GM18511 (cell line): ENCODE measurements around the gene COBL.

Source experiments
- ATAC-seq: cut with Tn5 transposase; IDR thresholded peaks from one replicate; pipeline ENCODE4 v1.9.1; 2021; ENCODE audit warnings: mild to moderate bottlenecking, moderate library complexity; ENCODE audit not compliant: unreplicated experiment

COBL gene

DNA sequence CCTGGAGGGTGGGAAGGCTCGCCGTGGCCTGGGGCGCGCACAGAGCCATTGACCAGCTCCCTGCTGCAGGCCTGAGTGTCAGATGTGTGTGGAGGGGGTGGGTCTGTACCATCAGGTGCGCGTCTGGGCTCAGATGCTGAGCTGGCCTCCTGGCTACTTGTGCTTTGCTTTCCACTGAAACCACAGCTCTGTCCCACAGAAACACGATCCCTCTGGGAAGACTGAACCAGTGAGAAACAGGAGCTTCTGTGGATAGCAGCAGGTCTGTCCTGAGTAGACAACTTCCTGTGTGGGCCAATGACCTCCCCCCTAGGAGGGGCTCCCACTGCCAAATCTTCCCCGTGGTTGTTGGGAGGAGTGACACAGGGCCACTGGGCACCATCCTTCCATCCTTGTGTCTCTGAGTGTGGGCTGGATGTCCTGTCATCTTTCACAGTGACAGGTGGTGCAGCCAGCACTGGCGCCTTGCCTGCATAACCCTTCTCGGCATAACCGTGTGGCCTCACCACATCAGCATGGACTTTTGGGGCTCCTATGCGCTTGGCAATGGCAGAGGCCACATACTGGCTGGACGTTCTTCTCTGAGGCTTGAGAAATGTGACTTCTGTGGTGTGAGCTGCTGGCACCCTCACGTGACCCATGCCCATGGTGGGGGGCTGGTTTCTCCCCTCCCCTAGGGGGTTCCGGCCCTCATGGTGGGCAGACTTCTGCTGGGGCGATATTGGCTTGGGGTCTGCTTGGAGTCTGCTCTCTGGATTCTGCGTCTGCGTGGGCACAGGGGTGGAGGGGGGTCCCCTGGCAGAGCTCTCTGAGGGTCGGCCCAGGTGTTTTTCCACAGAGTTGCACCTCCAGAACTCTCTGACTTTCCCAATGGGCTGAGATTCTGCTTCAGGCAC, 288.4 kb downstream of the COBL start:
- ATAC-seq: no peak

DNA sequence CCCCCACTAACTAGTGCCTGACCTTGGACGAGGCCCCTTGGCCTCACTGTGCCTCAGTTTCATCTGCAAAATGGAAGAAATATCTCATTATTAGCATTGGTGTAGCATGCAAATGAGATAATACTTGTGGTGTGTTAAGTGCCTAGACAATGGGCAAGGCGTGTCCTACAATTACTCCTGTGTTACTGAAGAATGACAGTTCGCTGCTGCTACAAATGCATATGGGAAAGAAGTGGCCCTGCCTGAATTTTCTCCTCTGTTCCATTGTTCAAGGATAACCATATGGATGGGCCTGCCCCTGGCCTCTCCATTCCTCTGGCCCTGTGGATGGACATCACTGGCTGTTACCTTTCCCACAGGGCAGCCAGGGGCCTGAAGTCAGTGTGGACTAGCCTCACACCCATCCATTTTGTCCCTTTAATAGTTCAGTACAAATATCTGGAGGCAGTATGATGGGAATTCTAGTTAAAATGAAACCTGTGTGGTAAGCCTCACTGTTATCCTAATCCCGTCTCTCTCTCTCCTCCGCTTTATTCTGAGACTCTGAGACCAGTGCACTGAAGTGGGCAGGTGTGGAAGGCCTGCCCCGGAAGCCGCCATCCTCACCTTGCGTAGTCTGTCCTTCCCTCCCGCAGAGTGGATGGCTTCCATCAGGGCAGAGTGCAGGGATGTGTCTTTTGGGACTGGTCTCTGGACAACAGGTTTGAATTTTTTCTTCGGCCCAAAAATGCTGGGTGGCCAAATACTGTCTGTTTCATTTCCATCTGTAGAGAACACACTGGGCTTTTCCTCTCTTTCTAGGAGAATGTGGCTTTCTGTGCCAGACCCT, 289.3 kb downstream of the COBL start:
- ATAC-seq: no peak

DNA sequence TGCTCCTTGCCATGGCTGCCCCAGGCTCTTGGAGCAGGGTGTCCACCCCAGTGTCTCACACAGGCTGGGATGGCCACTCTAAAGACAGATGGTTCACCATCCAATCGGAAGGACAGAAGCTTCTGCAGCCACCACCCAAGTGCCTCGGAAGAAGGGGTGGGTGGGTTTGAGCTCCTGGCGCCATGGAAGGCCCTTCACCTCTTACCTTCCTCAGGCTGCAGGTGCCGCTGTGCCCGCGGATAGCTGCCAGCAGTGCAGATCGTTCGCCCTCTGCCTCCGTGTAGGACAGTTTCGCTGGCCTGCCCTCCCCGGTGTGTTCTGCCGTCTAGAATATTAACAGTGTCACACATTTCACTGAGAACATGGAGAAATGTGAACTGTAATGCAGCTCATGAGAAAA, 290.3 kb downstream of the COBL start:
- no peak for ATAC-seq

DNA sequence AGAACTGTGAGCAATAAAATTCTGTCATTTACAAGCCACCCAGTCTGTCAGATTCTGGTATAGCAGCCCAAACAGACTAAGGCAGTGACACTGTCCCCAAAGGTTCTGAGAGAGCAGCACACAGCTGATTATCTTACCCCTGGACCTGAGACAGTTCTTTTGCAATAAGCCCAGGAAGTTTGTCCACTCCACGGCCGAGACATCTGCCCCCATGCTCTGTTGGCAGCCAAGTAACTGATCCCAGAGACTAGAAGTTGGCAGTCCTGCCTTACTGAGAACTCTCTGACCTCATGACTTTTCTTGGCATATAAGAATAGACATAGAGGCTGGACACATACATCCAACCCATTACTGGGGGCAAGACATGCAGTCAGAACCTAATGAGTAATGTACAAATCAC, 290.9 kb downstream of the COBL start:
- no peak for ATAC-seq

DNA sequence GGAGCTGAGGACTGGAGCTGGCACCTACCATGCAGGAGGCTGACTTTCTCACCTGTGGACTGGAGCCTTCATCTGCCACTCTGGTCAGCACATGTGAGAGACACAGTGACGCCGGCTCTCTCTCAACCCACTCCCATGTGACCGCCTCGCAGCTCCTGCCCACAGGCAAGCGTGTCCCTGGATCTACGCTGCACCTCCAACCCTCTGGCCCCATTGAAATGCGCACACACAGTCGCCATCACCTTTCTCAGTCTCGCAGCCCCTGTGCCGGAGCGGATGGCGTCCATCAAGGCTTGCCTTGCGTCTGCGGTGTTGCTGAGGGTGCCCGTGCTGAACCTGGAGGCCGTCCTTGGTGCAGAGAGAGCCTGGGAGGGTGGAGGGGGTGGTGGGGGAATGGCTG, 291.7 kb downstream of the COBL start:
- no peak for ATAC-seq

DNA sequence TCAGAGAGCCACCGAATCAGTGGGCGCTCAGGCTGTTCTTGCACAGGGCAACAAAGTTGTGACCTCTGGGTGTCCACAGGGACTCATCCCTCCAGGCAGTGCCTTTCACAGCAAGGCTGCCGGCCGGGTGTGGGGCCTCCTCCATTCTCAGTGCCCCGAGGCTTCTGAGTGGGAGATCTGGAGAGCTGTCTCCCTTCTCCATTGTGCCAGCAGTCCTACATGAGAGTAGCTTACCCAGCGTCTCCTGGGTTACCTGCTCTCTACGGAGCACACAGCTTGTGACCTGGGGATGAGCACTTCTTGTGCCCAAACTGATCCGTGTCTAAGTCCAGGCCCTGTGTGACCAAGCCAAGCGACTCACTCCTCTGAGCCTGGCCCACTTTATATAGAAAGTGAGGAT, 293.1 kb downstream of the COBL start:
- ATAC-seq: no peak

DNA sequence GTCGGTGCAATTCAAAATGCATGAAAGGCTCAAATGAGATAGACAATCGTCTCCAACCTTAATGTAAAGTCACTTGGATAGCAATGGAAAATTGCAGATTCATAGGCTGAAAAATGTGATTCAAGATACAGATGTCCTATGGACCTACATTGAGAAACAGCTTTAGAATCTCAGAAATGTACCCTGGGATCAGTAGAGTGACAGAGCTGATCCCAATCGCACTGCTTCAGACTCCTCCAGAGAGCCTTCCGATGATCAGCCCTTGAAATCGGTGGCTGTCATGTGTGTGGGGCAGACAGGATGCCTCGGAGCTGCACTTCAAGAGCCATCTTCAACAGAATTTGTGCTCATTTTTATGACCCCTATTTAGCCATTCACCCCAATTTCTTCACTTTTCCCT, 293.8 kb downstream of the COBL start:
- no peak for ATAC-seq

DNA sequence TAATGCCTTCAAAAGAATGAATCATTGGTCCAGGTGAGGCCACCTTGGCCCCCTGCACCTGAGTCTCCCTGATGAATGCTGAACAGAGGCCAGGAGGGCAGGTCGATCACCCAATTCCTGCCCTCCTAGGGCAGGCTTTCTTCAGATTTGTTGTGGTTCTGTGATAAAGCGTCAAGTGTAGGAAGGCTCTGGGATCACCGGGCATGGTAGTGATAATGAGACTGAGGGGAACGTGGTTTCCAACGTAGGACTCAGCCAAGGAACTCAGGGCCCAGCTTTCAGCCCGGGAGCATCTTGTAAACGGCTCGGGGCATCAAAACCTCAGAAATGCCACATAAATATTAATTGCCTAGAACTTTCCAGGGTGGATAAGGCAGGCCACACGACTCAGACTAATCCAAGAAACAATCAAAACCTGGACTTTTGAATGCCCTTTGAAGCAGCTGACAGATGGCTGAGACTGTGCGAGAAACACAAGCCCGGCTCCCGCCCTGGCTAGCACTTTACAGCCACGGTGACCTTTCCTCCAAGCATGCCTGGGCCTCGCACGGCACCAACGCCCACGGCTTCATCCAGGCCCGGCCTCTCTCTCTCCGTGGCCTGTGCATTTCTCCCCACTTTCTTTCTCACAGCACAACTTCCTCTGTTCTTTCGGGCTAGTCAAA, 294.6 kb downstream of the COBL start:
- ATAC-seq: no peak

DNA sequence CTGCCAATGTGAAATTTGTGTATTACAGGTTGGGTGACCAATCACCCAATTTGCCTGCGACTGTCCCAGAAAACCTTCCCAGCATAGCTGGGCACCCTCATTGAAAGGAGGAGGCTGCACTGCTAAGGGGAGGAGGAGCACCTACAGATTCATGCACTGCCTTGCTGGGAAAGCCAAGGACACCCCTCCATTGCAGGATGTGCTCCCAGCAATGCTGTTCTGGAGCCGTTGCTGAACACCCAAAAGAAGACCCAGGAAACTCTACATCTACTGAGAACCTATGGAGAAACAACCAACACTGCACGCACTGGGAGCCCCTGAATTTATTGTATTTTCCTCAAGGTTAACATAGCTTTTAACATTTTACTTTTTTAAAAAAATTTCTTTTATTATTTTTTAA, 295.7 kb downstream of the COBL start:
- ATAC-seq: no peak

DNA sequence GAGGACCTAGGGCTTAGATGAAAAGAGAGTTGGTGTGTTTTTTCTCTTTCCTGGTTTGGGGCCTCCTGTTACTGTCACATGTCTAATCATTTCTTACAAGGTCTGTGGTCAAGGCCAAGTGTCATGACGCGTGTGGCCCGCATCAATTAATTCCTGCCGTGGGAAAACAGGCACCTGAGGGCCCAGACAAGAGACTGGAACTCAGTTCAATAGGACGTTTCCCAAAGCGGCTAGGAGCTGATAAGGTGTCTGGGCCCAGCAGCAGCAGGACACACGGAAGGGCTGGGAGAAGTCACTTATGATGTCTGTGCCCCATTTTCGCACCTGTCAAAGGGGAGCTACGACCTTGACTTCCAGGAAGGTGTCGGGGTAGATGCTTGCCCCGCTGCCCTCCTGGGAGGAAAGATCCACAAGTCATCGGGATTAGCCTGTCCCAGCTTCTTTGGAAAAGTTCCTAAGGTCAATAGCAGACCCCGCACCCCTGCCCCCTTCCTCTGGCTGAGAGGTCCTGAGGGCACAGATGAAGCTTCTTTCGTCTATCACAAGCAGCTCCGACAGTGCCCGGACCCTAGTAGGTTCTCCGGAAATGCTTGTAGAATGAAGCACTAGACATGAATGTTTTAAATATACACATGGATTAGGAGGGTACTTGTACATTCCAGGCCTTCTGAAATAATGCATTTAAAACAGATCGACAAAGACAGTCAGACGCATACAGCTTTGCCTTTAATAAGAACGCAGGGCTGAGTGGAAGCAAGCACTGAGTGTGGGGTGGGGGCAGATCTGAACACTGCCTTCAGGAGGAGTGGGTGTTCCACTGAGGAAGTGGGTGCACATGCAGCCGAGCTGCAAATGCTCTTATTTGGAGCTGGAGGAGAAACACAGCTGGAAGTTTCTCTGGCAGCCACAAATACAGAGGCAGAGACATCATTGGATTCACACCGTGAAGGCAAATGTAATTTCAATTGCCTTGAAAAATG, 296.4 kb downstream of the COBL start:
- no peak for ATAC-seq

DNA sequence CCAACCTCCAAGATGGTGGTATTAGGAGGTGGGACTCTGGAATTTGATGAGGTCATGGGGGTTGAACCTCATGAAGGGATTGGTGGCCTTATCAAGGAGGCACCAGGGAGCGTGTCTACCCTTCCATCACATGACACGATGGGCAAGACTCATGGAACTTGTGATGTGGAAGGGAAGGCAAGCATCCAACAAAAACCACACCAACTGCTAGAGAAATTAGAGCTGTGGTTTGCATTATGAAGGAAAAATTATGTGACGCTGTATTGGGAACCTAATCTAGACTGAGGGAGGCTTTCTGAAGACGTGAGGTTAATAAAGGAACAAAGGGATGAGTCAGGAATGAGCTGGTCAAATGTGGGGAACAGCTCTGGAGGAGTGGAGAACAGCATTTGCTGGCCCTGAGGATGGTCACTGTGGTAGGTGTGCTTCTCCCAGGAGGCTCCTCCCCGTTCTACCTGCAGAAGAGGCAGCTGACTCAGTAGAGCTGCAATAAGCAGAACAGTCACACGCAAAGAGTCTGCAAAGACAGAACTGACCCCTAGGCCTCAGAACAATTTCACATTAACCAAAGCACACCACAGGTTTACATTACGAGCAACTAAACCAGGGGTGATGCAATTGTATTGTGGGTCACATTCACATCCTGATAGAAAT, 297.3 kb downstream of the COBL start:
- ATAC-seq: no peak

DNA sequence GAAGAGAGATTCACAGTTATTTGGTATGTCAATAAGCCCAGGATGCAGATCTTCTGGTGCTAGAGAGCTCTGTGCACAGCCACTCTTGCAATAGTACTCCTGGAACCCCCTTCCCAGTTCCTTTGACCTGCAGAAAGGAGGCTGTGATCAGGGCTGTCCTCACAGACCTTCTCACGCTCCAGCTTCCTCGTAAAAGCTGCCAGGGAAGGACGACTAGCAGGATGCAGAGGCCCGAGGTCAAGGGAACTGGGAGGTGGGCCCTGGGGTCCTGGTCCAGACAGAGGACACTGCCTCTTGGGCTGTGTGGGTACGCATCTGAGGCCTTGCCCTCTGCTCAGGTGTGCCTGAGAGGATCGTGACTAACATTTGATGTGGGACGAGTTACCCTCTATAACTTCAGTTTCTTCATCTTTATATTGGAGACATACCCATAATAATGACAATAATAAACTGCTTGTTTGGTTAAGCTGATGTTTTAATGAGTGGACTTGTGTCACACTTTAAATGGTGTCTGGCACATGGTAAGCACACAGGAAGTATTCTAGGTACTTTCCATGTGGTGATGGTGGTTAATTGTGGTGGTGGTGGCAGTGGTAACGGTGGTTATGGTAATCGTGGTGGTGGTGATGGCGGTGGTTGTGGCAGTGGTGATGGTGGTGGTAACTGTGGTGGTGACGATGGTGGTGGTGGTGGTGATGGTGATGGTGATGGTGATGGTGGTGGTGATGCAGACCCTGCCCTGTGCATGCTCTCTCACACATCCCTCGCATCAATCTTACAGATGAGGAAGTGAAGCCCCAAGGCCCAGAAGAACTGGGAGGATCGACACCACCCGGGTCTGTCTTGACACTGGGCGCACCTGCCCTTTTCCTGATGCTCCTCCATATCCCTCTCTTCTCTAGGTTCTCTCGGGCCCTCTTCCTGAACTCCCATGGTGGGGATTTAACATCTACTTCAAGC, 298.8 kb downstream of the COBL start:
- no peak for ATAC-seq

DNA sequence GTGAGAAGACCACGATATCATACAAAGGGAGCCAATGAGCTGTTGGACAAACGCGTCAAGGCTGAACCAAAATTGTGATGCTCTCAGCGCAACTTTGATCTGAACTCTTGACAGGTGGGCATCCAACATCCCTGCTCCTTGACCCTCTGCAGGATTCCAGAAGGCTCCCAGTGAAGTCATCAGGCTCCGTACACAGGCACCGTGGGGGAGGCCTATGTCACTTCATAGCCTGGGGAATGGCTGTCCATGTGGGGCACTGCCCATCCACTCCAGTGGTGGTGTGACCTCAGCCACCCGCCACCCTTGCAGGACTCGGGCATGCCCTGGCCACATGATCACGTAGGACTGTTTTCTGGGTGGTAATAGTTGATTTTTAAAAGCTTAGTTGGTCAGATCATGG, 300.1 kb downstream of the COBL start:
- no peak for ATAC-seq

DNA sequence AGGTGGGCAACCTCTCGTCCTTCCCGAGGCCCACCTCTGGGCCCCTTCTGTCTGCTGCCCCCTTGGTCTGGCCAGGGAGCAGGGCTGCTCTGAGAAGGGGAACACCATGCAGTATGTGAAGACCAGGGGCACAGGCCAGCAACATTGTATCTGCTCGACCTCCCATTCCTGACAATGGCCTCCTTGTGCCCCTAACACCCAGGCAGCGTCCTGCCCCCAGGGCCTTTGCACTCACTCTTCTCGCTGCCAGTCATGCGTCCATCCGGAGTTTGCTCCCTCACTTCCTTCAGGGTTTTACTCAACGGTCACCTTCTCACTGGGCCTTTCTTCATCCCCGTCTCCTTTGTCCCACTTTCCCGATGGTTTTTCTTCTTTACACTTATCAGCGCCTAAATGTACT, 301.0 kb downstream of the COBL start:
- ATAC-seq: no peak

DNA sequence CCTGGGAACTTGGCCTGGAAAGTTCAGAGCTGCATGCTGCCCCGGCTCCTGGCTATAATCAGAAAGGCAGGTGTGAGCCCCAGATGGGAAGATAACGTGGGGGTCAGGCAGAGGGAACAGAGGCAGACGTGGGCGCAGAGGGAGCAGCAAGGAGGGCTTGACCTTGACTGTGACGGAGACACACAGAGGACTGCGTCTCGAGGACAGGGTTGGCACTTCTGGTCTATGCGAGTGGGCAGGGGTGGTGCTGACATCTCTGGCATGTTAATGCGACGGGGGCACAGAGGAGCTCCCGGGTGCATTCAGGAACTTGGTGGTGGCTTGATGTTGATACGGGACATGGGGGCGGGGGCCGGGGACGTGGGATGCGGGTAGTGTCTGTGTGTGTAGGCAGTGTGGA, 301.8 kb downstream of the COBL start:
- ATAC-seq: no peak

DNA sequence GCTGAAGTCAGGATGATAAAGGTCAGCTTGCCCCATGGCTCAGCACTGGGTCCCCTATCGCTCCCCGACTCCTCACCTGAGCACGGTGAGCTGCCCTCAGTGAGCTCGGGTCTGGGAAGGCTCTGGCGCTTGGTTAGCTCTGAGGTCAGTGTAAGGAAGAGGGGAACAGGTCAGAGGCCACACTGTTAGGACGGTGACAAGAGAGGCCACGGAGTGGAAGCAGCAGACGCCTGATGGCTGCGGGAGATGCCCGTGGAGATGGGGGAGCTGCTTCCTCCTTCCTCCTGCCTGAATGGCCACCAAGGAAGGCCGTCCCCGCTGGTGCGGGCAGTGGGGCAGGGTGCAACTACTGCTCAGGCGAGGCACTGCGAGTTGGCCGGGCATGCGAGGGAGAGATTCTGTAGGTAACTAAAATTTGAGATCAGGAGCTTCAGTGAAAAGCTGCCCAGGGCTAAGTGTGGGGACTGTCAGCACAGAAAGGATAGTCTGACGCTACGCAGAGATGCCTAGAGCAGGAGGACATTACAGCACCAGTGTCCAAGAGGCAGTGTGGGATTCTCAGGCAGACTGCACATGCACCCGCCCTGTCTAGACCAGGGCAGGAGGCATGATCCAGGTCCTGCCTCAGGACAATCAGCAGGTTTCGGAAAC, 302.6 kb downstream of the COBL start:
- ATAC-seq: no peak

DNA sequence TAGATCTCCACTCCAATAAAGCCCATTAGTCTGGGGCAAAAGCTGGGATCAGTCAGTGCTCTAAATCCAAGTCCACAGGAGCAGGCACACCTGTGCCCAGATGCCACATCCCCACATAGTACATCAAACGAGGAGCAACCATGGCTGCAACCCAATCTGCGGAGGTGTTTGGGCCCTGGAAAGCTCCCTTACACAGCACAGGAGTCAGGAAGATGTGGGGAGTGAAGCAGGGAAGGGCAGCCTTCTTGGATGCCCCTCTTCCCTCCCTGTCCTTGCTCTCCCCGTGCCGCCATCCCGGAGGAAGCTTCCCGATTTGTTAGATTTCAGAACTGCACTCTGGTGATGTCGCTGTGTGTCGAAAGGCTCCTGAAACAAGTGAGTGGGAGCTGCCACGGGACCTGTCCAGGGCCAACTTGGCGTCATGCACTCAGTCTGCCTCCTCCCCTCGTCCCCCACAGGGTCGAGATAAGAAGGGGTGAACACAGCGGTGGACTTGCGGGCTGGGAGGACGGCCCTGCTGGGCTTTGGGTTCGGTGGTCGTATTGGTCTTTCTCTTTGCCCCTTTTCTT, 303.3 kb downstream of the COBL start:
- no peak for ATAC-seq
